Esophagus muscularis mucosa (tissue), 4 donors: Measurements from ENCODE around the gene COG8.

Experiments
- CTCF ChIP-seq, 3 experiments: fragments of 200-600 bp in 2 of 3; fragments of 450-650 bp in 1 of 3; sonication (generic) in 2 of 3; IDR thresholded peaks; one replicate each; pipeline ENCODE4 v1.5.1; 2017 to 2019; ENCODE audit warnings: antibody characterized with exemption in 3 of 3, mild to moderate bottlenecking in 2 of 3, moderate library complexity in 1 of 3
- EP300 ChIP-seq: sonication (generic); formaldehyde crosslinking; IDR thresholded peaks from one replicate; pipeline ENCODE4 v1.6.1; 2017; ENCODE audit warnings: antibody characterized with exemption
- POLR2A ChIP-seq: fragments of 450-650 bp; IDR thresholded peaks from one replicate; pipeline ENCODE4 v1.6.1; 2017; ENCODE audit warnings: antibody characterized with exemption, moderate library complexity, mild to moderate bottlenecking, low read depth
- POLR2AphosphoS5 ChIP-seq, 2 donors: sonication (generic); formaldehyde crosslinking; IDR thresholded peaks; one replicate each; pipeline ENCODE4 v1.6.1; 2017; ENCODE audit warnings: antibody characterized with exemption in 2 of 2

- TF ChIP-seq POLR2A (no peak), EP300 (no peak), CTCF (IDR thresholded peaks at IDR 0.05) (no peak), POLR2AphosphoS5 (IDR thresholded peaks at IDR 0.05) (no peak)
Observed at GRCh38 chr16:69366431-69366830, 27.1 kb upstream of the COG8 start.
